GM23338 (cell line): ENCODE results near the gene RNF187. TPM values are rescaled to one million over a fixed set of nuclear protein-coding genes. Genes with fewer than 3 reads are reported as not detected.

Experiments
- ATAC-seq: fragments of 200-7000 bp; cut with Tn5 transposase; 3 replicates; pipeline ENCODE4 v1.9.1; 2020
- DNase-seq: peaks from one replicate; pipeline ENCODE4 v3.0.0-alpha.2; 2015; ENCODE audit warnings: low spot score
- H2AFZ ChIP-seq: fragments of 200-600 bp; sonication (generic); 2 replicates; pipeline ENCODE4 v1.8.0; 2016; ENCODE audit warnings: antibody characterized with exemption, mild to moderate bottlenecking, moderate library complexity
- H3F3A ChIP-seq: fragments of 200-600 bp; sonication (generic); replicated peaks from 2 replicates; pipeline ENCODE4 v1.8.0; 2017; ENCODE audit warnings: antibody characterized with exemption, mixed run types, low read depth
- H3K27ac ChIP-seq: fragments of 200-600 bp; sonication (generic); 2 replicates; pipeline ENCODE4 v1.6.1; 2016; ENCODE audit warnings: low read depth
- H3K27me3 ChIP-seq: fragments of 200-600 bp; sonication (generic); 2 replicates; pipeline ENCODE4 v1.8.0; 2016; ENCODE audit warnings: mild to moderate bottlenecking, mixed run types, moderate library complexity; ENCODE audit not compliant: insufficient read depth
- H3K36me3 ChIP-seq: fragments of 200-600 bp; sonication (generic); 2 replicates; pipeline ENCODE4 v1.8.0; 2016; ENCODE audit warnings: mild to moderate bottlenecking; ENCODE audit not compliant: insufficient read depth
- H3K4me1 ChIP-seq: fragments of 200-600 bp; sonication (generic); 2 replicates; pipeline ENCODE4 v1.8.0; 2016; ENCODE audit warnings: mild to moderate bottlenecking, moderate library complexity; ENCODE audit not compliant: insufficient read depth
- H3K4me2 ChIP-seq: fragments of 200-600 bp; sonication (generic); 2 replicates; pipeline ENCODE4 v1.7.1; 2017; ENCODE audit warnings: mixed run types
- H3K4me3 ChIP-seq: fragments of 200-600 bp; sonication (generic); 2 replicates; pipeline ENCODE4 v1.6.1; 2016; ENCODE audit warnings: mixed run types
- H3K79me2 ChIP-seq: fragments of 200-600 bp; sonication (generic); replicated peaks from 2 replicates; pipeline ENCODE4 v1.8.0; 2017; ENCODE audit warnings: mild to moderate bottlenecking; ENCODE audit not compliant: insufficient read depth
- H3K9me2 ChIP-seq: fragments of 200-600 bp; sonication (generic); 2 replicates; pipeline ENCODE4 v1.8.0; 2017; ENCODE audit not compliant: insufficient read depth
- H4K20me1 ChIP-seq: fragments of 200-600 bp; sonication (generic); replicated peaks from 2 replicates; pipeline ENCODE4 v1.8.0; 2017; ENCODE audit warnings: mild to moderate bottlenecking; ENCODE audit not compliant: insufficient read depth
- H3K27ac Mint-ChIP-seq: 2 replicates; pipeline ENCODE4 v1.8.0; 2020; ENCODE audit warnings: inconsistent platforms, mild to moderate bottlenecking, moderate library complexity, mixed read lengths
- H3K27me3 Mint-ChIP-seq: 3 replicates; pipeline ENCODE4 v1.8.0; 2022; ENCODE audit warnings: low read depth, mild to moderate bottlenecking, moderate library complexity, mixed read lengths, inconsistent platforms; ENCODE audit not compliant: insufficient read depth, poor library complexity
- H3K36me3 Mint-ChIP-seq: 3 replicates; pipeline ENCODE4 v1.8.0; 2021; ENCODE audit warnings: low read depth, mild to moderate bottlenecking, inconsistent platforms, moderate library complexity, mixed read lengths
- H3K4me1 Mint-ChIP-seq: 3 replicates; pipeline ENCODE4 v1.8.0; 2020; ENCODE audit warnings: mild to moderate bottlenecking, inconsistent platforms, mixed read lengths
- H3K4me3 Mint-ChIP-seq: 3 replicates; pipeline ENCODE4 v1.8.0; 2021; ENCODE audit warnings: moderate library complexity, mild to moderate bottlenecking, inconsistent platforms, mixed read lengths
- H3K9me3 Mint-ChIP-seq: 3 replicates; pipeline ENCODE4 v1.8.0; 2020; ENCODE audit warnings: moderate library complexity, mild to moderate bottlenecking, inconsistent platforms, mixed read lengths
- CREB1 ChIP-seq: fragments of 250-450 bp; sonication (Bioruptor Pico); IDR thresholded peaks from 2 replicates; pipeline ENCODE4 v1.5.0; 2020; ENCODE audit warnings: low read depth, mild to moderate bottlenecking, moderate library complexity
- CTCF ChIP-seq, 2 experiments: fragments of 200-600 bp in 1 of 2; sonication (generic) in 1 of 2; conservative IDR thresholded peaks; 2 replicates each; pipeline versions ENCODE4 v1.5.1 to v1.6.1; 2016 to 2017; ENCODE audit warnings: antibody characterized with exemption in 2 of 2, low read depth in 2 of 2, mild to moderate bottlenecking in 2 of 2, moderate library complexity in 1 of 2
- ETS1 ChIP-seq: IDR thresholded peaks from 2 replicates; pipeline ENCODE4 v1.6.1; 2016; ENCODE audit warnings: antibody characterized with exemption
- EZH2 ChIP-seq: fragments of 200-600 bp; sonication (generic); IDR thresholded peaks from one replicate; pipeline ENCODE4 v1.8.0; 2017; ENCODE audit warnings: antibody characterized with exemption, mild to moderate bottlenecking, low read depth; ENCODE audit not compliant: unreplicated experiment
- EZH2phosphoT487 ChIP-seq: fragments of 200-600 bp; sonication (generic); IDR thresholded peaks from one replicate; pipeline ENCODE4 v1.8.1; 2018; ENCODE audit warnings: antibody characterized with exemption; ENCODE audit not compliant: unreplicated experiment
- JUNB ChIP-seq: IDR thresholded peaks from one replicate; pipeline ENCODE4 v1.6.1; 2016; ENCODE audit warnings: antibody characterized with exemption; ENCODE audit not compliant: unreplicated experiment
- ZNF114 ChIP-seq: fragments of 250-450 bp; sonication (Bioruptor Pico); IDR thresholded peaks from 2 replicates; pipeline ENCODE4 v1.5.0; 2020; ENCODE audit warnings: mild to moderate bottlenecking, moderate library complexity
- ZNF331 ChIP-seq: fragments of 250-450 bp; sonication (Bioruptor Pico); IDR thresholded peaks from 2 replicates; pipeline ENCODE4 v1.5.0; 2020; ENCODE audit warnings: low read depth, mild to moderate bottlenecking, moderate library complexity
- ZNF462 ChIP-seq: fragments of 250-450 bp; sonication (Bioruptor Pico); IDR thresholded peaks from 2 replicates; pipeline ENCODE4 v1.5.0; 2020; ENCODE audit warnings: mild to moderate bottlenecking, moderate library complexity
- polyA plus RNA-seq: library from polyadenylated mRNA; unstranded; fragments of >200 nt; fragmentation: Nextera tagmentation; extraction: Ambion mirVana; gene quantifications from 2 replicates; pipeline ENCODE4 v1.2.1, GENCODE V29; 2016
- total RNA-seq: library from RNA; depleted of rRNA; stranded (reverse); fragments of >200 nt; shearing (Covaris generic); gene quantifications from 2 replicates; pipeline ENCODE4 v1.2.3, GENCODE V29; 2014

The RNF187 gene
- total and polyA plus RNA-seq, 2 experiments from 2014 or later = 24.8 to 55.3 TPM

GRCh38 chr1:228454238-228454637 is 32.9 kb upstream of the RNF187 start (continued):
- no peak for TF ChIP-seq ZNF462 (CRISPR knock-in tag)
- no peak for TF ChIP-seq EZH2phosphoT487
- no peak for TF ChIP-seq ZNF114 (CRISPR knock-in tag)
- no peak for TF ChIP-seq ZNF331 (CRISPR knock-in tag)
- TF ChIP-seq CTCF (conservative IDR thresholded peaks at IDR 0.05; ENCODE audit: low read depth in 2 of 2) = no peak
- TF ChIP-seq EZH2 = no peak

- Mint-ChIP-seq H3K4me3 (peak overlapping the region; percentile 68), H3K27me3 (peaks cover 37% of the 10 kb centered on the region), H3K27ac (no peak overlapping the region), H3K9me3 (peaks cover 2% of the 10 kb centered on the region; the same call in 1 of the 3 replicates), H3K4me1 (peaks cover 11% of the 10 kb centered on the region), H3K36me3 (peaks cover 5% of the 10 kb centered on the region; the same call in 2 of the 3 replicates)
- H3K27ac ChIP-seq = no peak overlapping the region
- H3K9me2 ChIP-seq = no peaks in the 10 kb centered on the region
- 0 out of 2 replicates have a peak, but pooled peaks cover 4% of the 10 kb centered on the region for H3F3A ChIP-seq
- H3K79me2 ChIP-seq = peaks cover 19% of the 10 kb centered on the region
- peaks cover 15% of the 10 kb centered on the region; the same call in 1 of the 2 replicates for H3K27me3 ChIP-seq
- no peak overlapping the region for H2AFZ ChIP-seq
- DNase-seq (no peak), ATAC-seq (no peak)
- H3K4me2 ChIP-seq = peak overlapping the region; percentile 89
- no peaks in the 10 kb centered on the region for H3K36me3 ChIP-seq
- peaks cover 20% of the 10 kb centered on the region for H4K20me1 ChIP-seq
- peaks cover 7% of the 10 kb centered on the region; the same call in 1 of the 2 replicates for H3K4me1 ChIP-seq
- peak overlapping the region; percentile 61 for H3K4me3 ChIP-seq
- peak; percentile 34 to 41; a peak in 3 of 4 replicates for TF ChIP-seq CTCF (conservative IDR thresholded peaks at IDR 0.05; ENCODE audit: low read depth in 2 of 2)
- TF ChIP-seq CREB1 (CRISPR knock-in tag) = no peak
- no peak for TF ChIP-seq JUNB
- no peak for TF ChIP-seq ETS1
Measured at GRCh38 chr1:228455715-228456114, 31.5 kb upstream of the RNF187 start.
